ENCODE data around the gene ASXL1.
"Not testable (repeated sequence)": the region's sequence is repeated elsewhere in the genome, so short reads cannot be mapped to it uniquely, and the experiment has no call there.

The ASXL1 gene

DNA sequence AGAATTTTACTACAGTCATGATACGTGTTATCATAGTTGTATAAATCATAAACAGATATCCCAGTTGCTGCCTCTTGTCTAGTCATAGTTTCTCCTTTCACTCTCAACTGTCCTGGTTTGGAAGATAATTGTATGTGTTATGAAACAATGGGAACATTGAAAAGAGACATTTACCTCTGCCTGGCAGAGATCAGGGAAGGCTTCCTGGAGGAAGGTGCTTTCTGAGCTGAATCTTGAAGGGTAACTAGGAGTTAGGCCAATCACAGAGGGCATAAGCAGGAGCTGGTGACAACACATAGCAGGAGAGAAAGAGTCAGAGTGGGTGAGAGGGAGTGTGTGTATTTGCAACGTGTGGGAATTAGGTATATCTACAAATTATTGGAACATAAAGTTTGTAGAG is 5.4 kb downstream of the ASXL1 start:
- DNase-seq = no peak

DNA sequence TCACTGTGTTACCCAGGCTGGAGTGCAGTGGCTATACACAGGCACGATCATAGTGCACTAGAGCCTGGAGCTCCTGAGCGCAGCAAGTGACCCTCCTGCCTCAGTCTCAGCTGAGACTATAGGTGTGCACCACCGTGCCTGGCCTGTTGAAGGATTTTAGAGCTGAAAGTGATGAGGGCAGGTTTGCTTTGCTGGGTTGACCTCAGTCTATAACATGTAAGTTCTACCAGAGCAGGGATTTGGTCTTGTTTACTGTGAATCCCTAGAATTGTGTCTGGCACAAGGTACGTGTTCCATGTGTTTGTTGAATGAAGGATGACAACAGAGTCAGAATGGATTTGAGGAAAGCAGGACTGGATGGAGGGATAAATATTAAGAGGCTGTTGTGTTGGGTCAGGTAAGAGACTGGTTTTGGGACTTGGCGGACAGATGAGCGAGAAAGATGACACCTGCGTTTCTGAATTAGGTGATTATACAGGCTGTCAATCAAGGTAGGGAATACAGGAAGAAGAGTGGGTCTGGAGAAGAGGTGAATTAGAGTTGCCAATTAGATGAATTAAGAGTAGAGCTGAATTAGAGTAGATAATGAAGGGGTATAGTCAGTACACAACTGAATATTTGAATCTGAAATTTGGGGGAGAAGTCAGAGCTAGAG is 6.5 kb downstream of the ASXL1 start:
- no peak for DNase-seq

DNA sequence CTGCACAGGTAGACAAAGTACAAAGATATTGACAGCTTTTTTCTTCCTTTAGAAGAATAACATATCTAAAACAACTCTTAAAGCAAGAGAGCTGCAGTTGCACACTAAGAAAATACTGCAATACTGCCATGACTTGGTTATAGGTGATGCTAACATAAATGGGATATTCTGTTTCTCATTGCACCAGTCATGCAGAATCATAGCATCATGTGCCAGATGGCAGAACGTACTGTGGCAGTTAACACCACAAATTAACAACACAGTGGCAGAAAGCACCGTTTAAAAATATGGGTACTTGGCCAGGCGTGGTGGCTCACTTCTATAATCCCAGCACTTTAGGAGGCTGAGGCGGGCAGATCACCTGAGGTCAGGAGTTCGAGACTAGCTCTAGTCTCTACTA is 7.4 kb downstream of the ASXL1 start:
- DNase-seq = no peak

DNA sequence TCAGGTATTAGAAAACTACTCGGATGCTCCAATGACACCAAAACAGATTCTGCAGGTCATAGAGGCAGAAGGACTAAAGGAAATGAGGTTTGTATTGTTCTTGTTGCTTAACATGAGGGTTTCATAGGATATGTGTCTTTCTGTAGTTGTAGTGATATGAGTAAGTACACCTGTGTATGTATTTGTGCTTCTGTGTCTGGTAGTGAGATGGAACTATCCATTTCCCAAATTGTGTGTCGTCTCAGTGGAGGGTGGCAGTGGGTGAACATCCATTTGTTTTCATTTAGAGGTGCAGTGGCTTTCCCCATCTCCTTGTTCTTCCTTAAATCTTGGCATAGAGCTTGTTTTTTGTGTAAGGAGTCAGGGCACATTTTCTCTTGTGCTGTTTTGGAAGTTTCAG is 8.2 kb downstream of the ASXL1 start:
- no peak for DNase-seq

DNA sequence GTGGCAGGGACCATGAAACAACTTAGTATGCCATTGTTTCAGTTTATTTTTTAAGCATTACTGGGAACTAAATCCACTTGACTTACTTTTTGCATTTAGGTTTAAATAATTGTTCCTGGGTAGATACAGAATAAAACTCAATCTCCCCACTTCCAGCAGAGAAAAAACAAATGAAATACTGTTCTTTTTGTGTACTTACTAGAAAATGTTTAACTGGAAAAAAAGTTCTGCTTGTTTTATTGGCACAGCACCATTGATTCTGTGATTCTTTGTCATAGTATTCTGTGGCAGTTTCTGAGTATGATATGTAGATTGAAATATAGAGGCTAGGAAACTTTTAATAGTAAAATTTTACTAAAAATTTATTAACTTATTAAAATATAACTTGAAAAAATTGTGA is 10.2 kb downstream of the ASXL1 start:
- no peak for DNase-seq

DNA sequence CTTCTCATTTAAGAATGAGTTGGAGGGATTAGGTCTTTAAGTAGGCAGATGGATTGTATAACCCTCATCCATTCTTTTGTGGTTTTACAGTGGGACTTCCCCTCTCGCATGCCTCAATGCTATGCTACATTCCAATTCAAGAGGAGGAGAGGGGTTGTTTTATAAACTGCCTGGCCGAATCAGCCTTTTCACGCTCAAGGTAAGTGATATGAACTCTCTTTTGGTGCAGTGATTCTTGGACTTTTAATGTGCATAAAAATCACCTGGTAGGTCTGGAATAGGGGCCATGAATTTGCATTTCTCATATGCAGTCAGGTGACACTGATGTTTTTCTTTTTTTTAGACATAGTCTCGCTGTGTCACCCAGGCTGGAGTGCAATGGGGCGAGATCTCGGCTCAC is 10.8 kb downstream of the ASXL1 start:
- no peak for DNase-seq

DNA sequence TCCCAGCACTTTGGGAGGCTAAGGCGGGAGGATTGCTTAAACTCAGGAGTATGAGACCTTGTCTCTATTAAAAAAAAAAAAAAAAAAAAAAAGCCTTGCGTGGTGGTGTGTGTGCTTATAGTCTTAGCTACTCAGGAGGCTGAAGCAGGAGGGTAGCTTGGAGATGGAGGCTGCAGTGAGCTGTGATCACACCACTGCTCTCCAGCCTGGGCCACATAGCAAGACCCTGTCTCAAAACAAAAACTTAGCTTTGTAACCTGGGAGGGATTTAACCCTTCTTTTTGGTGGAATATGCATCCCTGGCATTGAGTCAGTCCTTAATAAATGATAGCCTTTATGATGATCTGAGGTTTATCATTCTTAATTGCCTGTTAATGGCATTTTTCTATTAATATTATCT is 12.8 kb downstream of the ASXL1 start:
- no peak for DNase-seq

DNA sequence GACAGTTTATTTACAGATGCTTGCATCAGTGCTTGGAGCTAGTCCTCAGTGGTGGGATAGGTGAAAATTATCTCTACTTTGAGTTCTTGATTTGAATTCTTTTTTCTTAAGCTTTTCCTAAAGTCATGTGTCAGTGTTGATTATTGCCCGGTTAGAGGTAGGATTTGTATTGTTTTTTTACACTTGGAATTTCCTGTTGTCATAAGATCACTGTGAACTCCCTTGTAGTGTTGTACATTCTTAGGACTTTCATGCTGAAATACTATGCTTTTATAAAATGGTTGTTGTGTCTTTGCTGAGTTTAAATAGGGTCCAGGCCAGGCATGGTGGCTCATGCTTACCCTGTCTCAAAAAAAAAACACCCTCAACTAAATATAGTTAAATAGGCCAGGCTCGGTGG is 20.3 kb downstream of the ASXL1 start:
- DNase-seq = no peak

DNA sequence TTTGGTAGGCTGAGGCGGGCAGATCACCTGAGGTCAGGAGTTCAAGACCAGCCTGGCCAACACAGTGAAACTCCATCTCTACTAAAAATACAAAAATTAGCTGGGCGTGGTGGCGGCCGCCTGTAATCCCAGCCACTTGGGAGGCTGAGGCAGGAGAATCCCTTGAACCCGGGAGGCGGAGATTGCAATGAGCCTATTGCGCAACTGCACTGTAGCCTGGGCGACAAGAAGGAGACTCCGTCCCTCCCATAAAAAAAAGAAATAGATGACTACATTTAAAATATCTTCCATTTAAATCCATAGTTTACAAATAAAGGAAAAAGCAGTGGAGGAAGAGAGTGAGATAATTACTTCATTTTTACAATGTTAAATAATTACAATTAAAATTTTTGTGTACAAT is 21.9 kb downstream of the ASXL1 start:
- not testable (repeated sequence) for DNase-seq

DNA sequence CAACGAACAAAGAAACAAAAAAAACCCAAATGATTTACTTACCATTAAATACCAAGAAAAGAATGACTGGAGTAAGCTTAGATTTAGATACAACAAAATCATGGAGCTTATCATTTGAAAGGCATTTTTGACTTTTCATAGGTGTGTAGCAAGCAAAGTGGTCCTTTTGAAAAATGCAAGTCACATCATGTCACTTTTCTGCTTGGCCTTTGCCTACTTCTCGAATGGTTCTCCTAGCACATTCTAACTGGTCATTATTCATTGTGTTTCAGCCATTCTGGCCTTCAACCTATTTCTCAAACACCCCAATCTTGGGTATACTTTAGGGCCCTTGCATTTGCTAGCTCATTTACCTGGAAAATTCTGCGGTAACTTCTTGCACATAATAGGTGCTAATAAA is 22.6 kb downstream of the ASXL1 start:
- no peak for DNase-seq

DNA sequence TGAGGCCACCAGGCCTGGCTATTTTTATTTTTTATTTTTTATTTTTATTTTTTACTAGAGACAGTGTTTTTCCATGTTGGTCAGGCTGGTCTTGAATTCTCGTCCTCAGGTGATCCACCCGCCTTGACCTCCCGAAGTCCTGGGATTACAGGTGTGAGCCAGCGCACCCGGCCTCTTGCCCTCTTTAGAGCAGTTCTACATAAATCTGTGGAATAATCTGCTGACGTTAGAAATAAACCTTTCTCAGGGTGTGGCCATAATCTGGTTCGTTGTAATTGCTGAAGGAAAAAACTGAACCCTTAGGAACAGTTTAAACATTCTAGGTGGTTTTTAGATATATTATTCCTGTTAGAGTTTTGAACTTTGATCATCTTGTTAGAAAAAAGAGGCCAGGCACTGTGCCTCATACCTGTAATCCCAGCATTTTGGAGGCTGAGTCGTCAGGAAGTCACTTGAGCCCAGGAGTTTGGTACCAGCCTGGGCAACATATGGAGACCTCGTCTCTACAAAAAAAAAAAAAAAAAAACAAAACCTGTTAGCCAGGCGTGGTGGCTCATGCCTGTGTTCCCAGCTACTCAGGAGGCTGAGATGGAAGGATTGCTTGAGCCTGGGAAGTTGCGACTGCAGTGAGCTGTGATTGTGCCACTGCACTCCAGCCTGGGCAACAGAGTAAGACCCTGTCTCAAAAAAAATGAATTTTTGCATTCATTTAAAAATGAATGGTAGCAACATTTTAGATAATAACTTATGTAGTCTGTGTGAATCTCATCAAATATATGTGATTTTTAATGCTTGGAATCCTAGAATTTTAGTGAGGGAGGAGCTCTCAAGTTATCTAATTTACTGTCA is 24.2 kb downstream of the ASXL1 start:
- DNase-seq = no peak

DNA sequence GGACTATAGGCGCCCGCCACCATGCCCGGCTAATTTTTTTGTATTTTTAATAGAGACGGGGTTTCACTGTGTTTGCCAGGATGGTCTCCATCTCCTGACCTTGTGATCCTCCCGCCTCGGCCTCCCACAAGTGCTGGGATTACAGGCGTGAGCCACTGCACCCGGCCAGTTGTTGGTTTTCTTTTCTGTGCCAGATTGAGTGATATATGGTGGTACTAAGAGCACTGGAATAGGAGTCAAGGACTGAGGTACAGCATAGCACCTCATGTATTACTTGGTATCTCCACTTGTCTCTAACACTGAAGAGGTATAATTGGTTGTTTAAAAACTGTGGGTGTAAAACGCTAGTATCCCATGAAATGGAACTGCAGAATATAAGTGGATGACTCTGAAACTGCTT is 25.3 kb downstream of the ASXL1 start:
- not testable (repeated sequence) for DNase-seq

DNA sequence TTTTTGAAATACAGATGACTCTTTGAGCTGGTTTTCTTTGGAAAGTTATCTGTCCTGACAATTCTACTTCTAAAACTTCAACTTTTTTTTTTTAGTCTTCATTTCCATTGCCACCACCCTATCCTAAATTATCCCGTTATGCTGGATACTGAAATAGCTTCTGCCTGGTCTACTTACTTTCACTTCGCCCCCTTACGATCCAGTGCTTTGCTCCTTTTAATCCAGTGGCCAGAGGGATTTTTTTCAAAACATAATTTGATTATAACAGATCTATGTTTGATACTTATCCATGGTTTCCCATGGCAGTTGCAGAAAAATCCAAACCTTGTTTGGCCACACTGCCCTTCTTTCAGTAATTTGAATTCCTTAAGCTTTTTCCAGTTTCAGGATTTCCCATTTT is 27.4 kb downstream of the ASXL1 start:
- no peak for DNase-seq

DNA sequence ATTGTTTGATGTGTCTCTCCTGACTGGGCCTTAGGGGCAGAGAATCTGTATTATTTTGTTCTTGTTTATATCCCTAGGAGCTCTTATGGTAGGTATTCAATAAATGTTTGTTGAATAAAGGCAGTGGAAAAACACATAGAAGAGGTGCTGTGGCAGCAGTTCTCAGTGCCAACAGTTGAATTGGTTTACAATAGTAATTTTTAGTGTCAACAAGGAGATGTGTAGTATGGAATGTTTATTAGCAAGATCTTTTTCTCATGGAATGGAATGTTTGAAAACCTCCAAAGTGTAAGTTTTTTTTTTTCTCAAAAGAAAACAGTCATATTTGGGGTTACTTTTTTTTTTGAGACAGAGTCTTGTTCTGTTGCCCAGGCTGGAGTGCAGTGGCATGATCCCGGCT is 28.0 kb downstream of the ASXL1 start:
- no peak for DNase-seq

DNA sequence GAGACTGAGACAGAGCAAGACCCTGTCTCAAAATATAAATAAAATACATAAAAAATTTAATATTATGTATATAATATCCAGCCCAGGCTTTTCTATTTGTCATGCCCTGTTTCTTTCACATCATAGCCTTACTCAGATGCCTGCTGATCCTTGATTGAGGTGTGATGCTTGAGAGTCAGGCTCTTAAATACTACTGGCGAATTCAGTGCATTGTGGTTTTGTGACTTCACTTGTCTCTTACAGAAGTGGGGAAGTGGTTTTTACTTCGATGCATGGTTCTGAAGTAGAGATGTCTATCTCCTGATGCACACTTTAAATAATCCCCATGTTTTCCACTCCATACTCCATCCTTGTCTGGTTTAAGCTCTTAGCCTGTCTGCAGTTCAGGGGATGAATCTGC is 29.1 kb downstream of the ASXL1 start:
- no peak for DNase-seq

DNA sequence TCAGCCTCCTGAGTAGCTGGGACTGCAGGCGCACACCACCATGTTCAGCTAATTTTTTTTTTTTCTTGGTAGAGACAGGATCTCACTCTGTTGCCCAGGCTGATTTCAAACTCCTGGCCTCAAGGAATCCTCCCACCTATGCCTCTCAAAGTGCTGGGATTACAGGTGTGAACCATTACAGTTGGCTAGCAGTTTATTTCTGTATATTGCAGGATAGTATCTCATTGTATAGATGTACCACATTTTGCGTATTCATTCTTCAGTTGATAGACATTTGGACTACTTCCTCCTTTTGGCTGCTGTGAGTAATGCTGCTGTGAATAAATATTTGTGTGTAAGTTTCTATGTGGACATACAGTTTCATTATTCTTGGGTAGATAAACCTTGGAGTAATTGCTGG is 32.9 kb downstream of the ASXL1 start:
- DNase-seq = no peak

DNA sequence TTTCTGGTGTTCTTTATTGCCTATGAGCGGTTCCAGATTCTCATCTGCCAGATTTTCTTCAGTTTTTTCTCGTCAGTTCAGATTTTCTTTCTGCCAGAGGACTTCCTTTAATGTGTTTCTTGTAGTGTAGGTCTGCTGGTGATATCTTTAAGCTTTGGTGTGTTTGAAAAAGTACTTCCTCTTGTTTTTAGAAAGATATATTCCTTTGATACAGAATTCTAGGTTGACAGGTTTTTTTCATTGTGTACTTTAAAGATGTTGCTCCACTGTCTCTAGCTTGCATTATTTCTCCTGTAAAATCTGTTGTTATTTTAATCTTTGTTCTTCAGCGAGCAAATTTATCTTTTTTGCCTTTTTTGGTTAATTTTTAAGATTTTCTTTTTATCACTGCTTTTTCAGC is 36.9 kb downstream of the ASXL1 start:
- DNase-seq = no peak

DNA sequence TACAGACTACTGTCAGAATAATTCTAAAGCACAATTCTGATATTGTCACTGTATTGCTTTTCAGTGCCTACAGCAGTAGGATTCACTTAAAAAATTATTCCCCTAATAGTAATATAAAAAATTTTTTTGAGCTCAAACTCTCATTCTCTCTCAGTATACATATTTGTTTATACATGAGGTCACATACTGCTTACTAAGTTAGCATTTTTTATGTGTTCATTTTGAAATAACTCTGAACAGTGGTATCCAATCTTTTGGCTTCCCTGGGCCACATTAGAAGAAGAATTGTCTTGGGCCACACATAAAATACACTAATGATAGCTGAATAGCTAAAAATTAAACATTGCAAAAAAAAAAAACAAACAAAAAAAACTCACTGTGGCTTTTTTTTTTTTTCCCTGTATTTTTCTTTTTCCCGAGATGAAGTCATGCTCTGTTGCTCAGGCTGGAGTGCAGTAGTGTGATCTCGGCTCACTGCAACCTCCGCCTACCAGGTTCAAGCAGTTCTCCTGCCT is 38.6 kb downstream of the ASXL1 start:
- no peak for DNase-seq

DNA sequence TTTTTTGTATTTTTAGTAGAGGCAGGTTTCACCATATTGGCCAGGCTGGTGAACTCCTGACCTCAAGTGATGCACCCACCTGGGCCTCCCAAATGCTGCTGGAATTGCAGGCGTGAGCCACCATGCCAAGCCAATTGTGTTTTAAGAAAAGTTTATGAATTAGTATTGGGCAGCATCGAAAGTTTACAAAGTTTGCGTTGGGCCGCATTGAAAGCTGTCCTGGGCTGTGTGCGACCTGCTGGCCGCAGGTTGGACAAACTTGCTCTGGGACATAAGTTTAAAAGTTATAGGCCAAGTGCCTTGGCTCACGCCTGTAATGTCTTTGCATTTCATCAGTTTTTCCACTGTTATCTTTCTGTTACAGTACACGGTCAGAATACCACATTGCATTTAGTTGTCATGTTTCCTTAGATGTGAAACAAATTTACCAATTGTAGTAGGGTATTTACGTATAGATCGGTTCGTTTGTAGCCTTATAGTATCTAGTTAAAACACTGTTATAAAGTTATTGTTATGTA is 39.5 kb downstream of the ASXL1 start:
- no peak for DNase-seq

DNA sequence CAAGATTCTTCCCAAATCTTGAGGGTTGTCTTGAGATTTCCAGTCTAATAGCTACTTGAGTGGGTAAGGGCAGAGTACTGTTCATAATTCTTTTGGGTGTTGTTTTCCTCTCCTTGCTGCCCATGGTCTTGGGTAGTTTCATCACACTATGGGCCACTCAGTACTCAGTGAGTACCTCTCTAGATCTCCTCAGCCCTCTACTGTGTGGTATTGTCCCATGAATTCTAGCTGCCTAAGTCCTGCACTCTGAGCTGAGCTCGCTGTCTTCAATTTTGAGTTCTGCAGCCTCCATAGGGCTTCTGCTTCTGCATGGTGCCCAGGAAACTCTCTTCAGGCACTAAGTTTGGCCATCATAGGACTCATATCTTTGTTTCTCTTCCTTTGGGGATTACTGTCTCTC is 42.3 kb downstream of the ASXL1 start:
- no peak for DNase-seq

DNA sequence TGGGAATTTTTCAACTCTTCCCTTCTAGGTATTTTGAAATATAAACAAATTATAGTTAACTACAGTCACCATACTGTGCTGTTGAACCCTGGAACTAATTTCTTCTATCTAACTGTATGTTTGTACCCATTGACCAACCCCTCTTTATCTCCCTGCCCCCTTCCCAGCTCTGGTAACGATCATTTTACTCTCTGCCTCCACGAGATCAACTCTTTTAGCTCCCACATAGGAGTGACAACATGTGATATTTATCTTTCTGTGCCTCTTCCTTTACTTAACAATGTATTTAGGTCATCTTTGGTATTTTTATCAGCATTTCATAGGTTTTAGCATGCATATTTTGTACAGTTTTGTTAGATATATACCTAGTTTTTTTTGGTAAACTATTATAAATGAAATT is 45.9 kb downstream of the ASXL1 start:
- no peak for DNase-seq

DNA sequence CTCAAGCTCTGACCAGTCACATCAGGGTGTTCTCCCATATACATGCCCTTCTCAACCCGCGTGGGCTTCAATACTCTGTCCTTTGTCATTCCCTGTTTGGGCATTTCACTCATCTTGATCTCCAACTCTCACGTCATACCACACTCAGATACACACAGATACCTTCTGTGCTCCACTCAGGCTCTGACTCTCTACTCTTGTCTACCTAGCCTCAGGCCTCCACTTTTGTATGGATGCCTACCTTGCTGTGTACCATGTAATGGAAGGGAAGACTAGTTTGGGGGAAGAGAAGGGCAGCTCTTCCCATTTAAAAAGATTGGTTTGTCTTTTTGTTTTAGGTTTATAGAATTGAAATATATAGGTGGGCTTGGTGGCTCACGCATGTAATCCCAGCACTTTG is 48.6 kb downstream of the ASXL1 start:
- DNase-seq = no peak

DNA sequence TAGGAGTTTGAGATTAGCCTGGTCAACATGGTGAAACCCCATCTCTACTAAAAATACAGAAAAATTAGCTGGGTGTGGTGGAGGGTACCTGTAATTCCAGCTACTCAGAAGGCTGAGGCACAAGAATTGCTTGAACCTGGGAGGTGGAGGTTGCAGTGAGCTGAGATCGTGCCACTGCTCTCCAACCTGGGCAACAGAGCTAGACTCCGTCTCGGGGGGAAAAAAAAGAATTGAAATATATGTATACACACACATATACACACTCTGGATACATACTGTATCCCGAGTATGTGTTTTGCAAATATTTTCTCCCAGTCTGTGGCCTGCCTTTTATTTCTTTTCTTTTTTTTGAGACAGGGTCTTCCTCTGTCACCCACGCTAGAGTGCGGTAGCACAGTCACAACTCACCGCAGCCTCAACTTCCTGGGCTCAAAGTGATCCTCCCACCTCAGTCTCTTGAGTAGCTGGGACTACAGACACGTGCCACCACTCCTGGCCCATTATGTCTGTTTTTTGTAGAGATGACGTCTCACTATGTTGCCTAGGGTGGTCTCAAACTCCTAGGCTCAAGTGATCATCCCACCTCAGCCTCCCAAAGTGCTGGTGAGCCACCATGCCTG is 49.1 kb downstream of the ASXL1 start:
- DNase-seq = not testable (repeated sequence)

All from midbrain (tissue), 1 donor.